Esophagus squamous epithelium (tissue), 4 donors: ENCODE data around the gene GXYLT2.

Experiments used
- CTCF ChIP-seq, 6 experiments: fragments of 450-650 bp in 4 of 6; fragments of 200-600 bp in 2 of 6; sonication (generic) in 2 of 6; IDR thresholded peaks; one replicate each; pipeline ENCODE4 v1.5.1; 2016 to 2019; ENCODE audit warnings: antibody characterized with exemption in 6 of 6, mild to moderate bottlenecking in 4 of 6, moderate library complexity in 4 of 6
- POLR2A ChIP-seq, 4 donors: fragments of 450-650 bp; IDR thresholded peaks; one replicate each; pipeline ENCODE4 v1.6.1; 2017; ENCODE audit warnings: antibody characterized with exemption in 4 of 4, mild to moderate bottlenecking in 4 of 4, moderate library complexity in 3 of 4

GRCh38 chr3:72950372-72950771 lies 62.5 kb downstream of the GXYLT2 start:
- TF ChIP-seq POLR2A (IDR thresholded peaks at IDR 0.05) = no peak
- no peak for TF ChIP-seq CTCF (IDR thresholded peaks at IDR 0.05)
